ENCODE measurements around the gene NUDCD3.
A peak's percentile ranks its signal among the peaks of the same experiment; 100 is the strongest.

The NUDCD3 gene

DNA sequence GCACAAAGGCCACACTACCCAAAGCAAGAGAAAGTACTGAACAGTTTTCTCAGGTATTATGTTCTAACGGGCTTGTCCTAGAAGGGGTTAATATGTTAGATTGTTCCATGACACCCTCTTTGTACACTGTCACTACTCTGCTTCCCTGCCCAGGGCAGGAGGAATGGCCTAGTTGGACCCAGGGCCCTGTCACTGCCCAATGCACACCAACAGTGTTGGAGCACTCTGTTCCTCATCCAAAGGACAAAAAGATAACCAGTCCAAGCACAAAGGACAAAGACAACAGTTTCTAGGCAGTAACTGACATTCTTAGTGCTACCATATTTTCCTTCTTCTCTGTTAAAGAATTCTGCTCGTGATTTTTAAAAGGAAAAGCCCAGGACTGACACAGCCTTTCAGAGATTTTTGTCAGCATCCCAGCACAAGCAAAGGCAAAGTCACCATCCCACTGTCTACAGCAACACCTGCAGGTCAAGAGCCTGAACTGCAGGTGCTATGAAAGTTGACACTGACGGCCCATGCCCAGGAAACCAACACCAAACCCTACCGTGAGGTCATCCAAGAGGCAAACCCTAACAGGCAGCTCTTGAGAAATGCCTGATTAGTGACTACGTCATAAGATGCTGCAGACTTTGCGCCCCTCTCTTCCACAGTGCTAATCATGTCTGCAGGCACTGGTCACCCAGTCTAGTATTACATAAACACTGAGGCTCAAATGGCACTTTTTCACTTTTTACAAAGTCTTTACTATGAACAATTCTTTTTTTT, 13.2 kb downstream of the NUDCD3 start:
- peak in 1 of 2 experiments; percentile 3 for DNase-seq

DNA sequence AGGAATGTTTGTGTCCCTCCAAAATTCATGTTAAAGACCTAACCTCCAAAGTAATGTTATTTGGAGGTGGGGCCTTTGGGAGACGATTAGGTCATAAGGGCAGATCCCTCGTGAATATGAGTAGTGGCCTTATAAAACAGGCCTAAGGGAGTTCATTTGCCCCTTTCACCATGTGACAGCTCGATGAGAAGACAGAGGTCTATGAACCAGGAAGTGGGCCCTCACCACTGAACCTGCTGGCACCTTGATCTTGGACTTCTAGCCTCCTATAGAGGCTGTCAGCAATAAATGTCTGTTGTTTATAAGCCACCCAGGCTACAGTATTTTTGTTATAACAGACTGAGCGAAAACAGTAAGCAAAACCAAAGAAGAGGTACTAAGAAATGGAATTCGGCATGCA, 14.1 kb downstream of the NUDCD3 start:
- no peak for DNase-seq

GRCh38 chr7:44473295-44473694, 17.2 kb downstream of the NUDCD3 start:
- DNase-seq = no peak

DNA sequence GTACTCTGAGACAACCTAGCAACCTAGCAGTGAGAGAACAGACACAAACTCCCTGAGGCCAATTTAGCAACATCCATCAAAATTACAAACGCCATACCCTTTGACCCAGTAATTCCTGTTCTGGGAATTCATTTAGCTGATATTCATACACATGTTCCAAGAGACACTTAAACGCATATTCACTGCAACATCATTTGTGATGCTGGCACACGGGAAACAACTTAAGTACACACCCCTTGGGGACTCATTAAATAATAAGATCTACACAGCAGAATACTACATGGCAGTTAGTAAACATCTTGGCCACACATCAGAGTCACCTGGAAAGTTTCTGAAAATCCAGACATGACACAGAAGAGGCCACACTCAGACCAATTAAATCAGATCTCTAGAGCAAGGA, 17.6 kb downstream of the NUDCD3 start:
- DNase-seq = no peak

GRCh38 chr7:44471850-44472249, 18.6 kb downstream of the NUDCD3 start:
- DNase-seq = no peak

GRCh38 chr7:44471436-44471835, 19.0 kb downstream of the NUDCD3 start:
- no peak for DNase-seq

DNA sequence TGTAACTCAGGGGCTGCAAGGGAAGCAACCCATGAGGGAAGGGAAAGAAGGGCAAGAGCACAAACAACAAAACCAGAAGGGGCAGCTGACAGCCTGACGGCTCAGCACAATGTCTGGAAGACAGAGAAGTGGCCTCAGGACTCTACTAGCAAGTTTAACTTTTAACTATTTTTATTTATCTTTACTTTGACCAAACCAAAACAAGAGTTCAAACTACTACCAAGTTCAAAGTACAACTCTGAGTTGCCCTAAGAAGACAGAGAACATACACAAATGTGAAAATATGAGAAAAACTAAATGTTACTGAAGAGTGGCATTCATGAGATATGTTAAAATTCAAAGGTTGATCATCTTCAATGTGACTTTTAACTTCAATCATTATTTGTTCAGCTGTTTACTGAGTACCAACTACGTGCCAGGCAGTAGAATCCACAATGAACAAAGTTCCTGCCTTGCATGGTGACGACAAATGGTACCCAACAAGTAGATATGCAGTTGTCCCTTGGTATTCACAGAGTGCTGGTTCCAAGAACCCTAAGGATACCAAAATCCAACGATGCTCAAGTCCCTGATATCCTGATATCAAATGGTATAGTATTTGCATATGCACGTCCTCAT, 19.7 kb downstream of the NUDCD3 start:
- DNase-seq = no peak

GRCh38 chr7:44470135-44470479, 20.4 kb downstream of the NUDCD3 start:
- no peak for DNase-seq

GRCh38 chr7:44469461-44470134, 20.9 kb downstream of the NUDCD3 start:
- DNase-seq = no peak

- DNase-seq = no peak
Observed at GRCh38 chr7:44467217-44467548, 23.3 kb downstream of the NUDCD3 start.

DNA sequence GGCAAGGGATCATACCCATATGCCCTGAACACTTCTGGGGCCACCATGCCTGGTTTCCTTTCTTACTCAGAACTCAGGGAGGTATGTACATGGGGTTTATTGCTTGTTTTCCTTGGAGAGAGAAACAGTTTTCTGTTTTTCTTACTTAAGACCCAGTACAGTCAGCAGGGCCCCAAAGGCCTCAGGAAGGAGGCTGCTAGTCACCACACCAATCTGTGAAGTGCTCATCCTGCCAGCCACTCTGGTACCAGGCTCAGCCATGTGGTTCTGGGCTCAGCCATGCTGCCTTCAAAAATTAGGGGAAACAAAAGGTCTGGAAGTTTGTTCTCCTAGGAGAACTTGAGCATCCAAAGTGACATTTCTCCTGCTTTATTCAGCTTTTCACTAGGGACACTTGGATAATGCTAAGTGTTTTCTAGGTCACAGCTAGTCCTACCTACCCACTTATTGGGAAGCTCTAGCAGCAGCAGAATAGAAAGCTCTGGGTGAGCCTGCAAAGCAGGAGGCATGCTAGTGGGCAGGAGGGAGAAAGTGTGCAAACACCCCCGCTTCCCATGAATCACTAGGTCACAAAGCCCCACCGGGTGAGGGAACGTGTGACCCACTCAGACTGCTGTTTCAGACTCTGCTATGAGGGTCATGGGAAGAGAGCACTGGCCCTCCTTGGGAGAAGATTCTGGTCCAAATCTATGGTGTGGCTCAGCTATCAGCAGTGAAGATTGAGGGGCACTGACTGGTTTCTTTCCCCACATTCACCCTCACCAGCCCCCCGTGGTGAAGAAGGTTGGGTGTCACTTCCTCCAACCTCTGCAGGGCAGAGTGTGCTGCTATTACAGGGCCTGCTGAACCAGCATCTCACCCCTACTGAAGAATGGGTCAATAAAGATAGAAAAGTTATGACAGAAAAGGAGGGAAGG, 23.9 kb downstream of the NUDCD3 start:
- no peak for DNase-seq

DNA sequence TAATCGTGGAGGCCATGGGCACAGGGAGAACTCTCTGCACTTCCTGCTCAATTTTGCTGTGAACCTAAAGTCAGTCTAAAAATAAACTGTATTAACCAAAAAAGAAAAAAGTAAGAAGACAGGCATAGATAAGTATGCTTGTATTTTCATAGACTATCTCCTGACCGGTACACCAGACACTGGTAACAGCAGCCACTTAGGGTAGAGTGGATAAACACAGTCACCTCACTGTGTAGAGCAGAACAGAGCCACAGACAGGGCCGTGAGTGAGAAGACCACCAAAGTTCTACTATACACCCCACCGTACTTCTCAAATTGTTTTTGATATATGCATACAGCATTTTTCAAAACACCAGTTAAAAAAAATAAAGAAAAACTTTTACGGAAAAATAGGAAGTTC, 25.0 kb downstream of the NUDCD3 start:
- DNase-seq = no peak

DNA sequence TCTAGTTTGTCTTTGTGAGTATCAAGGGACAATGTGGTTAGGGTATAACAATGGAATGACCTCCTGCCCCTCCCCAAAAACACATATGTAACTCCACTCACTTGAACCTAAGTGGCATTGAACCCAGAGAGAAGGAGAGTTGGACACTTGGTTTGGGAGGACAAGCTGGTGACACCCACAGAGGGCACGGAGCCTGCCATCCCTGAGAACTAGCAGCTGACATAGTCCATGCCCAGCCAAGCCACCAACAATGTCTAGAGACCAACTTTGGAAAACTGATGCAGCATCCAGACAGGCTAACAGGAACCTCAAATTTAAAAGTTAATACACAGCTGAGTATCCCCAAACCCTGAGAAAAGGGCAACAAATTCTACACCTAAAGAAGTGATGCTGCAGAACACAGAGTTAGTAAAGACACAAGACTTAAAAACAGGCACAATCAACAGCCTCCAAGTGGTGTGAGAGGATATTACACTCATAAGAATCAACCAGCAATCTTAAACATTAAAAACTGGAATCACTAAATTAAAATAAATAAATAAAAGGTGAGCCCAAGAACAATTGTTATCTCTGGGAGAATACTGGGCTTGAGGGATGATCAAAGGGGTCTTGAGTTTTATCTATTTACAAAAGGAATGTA, 27.2 kb downstream of the NUDCD3 start:
- no peak for DNase-seq

- DNase-seq = no peak
Observed at GRCh38 chr7:44461387-44461786, 29.1 kb downstream of the NUDCD3 start.

- no peak for DNase-seq
Observed at GRCh38 chr7:44460325-44460724, 30.1 kb downstream of the NUDCD3 start.

- no peak for DNase-seq
Observed at GRCh38 chr7:44455155-44455554, 35.3 kb downstream of the NUDCD3 start.

- DNase-seq = no peak
Observed at GRCh38 chr7:44454348-44454747, 36.1 kb downstream of the NUDCD3 start.

DNA sequence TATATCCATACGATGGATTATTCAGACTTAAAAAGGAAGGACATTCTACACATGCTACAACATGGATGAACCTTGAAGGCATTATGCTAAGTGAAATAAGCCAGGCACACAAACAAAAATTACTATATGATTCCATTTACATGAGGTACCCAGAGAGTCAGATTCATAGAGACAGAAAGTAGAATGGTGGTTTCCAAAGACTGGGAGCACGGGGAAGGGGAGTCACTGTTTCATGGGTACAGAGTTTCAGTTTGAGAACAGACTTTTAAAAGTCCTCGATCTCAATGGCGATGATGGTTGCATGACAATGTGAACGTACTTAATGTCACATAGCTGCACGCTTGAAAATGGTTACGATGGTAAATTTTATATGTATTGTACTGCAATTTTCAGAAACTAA, 39.3 kb downstream of the NUDCD3 start:
- DNase-seq = no peak

- DNase-seq = no peak
Observed at GRCh38 chr7:44449584-44449928, 40.9 kb downstream of the NUDCD3 start.

DNA sequence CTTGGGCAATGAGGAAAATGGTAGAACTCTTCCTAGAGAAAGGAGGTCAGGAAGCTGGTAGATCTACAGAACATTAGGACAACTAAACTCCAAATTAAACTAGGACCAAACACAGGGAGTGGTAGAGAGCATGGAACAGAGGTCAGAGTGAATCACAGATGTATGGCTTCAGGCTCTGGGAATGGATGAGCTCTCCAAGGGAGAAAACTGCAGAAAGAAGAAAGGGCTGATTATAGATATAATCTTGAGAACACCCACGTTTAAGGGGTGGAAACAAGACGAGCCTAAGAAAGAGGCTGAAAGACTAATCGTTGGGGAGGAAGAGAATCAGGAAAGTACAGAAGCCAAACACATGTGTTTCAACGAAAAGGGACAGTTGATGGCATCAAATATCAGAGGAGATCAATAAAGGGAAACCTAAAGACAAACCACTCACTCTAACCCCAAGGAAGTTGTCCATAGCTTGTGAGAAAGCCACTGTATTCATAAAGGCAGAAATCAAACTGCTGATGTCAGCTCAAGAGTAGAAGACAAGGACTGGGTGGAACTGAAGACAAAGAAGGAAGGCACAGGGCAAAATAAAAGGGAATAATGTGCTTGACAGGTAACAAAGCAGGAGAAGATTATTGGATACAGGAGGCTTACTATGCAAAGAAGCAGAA, 41.4 kb downstream of the NUDCD3 start:
- DNase-seq = no peak

DNA sequence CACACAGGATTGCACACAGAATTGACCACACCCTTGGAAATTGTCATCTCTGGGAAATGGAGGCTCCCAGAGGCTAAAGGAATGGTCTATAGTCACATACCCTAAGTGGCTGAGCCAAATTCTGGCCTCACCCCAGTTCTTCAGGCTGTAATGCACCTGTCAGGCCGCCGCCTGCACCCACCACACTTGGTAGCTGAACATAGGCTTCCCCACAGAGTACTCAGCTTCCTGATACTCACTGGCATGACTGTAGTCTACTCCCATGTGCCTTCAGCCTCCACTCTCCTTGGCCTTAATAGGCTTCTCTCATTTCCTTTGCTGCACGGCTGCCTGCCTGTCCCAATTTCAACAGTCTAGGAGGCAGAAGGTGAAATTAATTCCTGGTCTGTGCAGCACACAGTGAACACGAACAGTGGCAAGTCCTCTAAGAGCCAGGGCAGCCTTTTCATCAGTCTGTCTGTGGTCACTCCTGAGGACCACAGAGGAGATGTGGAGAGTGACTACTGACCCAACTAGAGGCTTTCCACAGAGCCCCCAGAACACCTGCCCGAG, 42.5 kb downstream of the NUDCD3 start:
- DNase-seq = peak in 1 of 2 experiments; percentile 1

Data from cerebellar nuclear complex (tissue), 1 donor.